Forelimb muscle (tissue), 1 donor: ENCODE measurements around the gene GOSR1. TPM values are rescaled to one million over a fixed set of nuclear protein-coding genes. Genes with fewer than 3 reads are reported as not detected.
"Not testable (repeated sequence)": the region's sequence is repeated elsewhere in the genome, so short reads cannot be mapped to it uniquely, and the experiment has no call there.

Source experiments
- DNase-seq: peaks from one replicate; pipeline ENCODE4 v3.0.0-alpha.2; 2013; ENCODE audit warnings: low read depth
- polyA plus RNA-seq: library from polyadenylated mRNA; unstranded; fragments of 120-200 nt; gene quantifications from one replicate; pipeline ENCODE4 v1.2.1, GENCODE V29; 2013; ENCODE audit not compliant: insufficient read length

The GOSR1 gene
- polyA plus RNA-seq, 1 donor, result 28.3 TPM

GRCh38 chr17:30575648-30576325 is 98.6 kb downstream of the GOSR1 start:
- DNase-seq, result not testable (repeated sequence)

- no peak for DNase-seq
These were observed 99.2 kb downstream of the GOSR1 start for GRCh38 chr17:30576326-30576861.

Other genes starting within 250 kb of the GOSR1 start
- gene SLC6A4, start 241.7 kb upstream of the GOSR1 start, polyA plus RNA-seq, result 0.11 TPM
- 36.7 TPM for gene BLMH, start 185.5 kb upstream of the GOSR1 start, polyA plus RNA-seq
- gene TMIGD1, start 143.4 kb upstream of the GOSR1 start, polyA plus RNA-seq, result not detected
- 22.2 TPM for gene CPD, start 98.5 kb upstream of the GOSR1 start, polyA plus RNA-seq